Thoracic aorta (tissue), 2 donors: ENCODE data around the gene COQ7. TPM values are rescaled to one million over a fixed set of nuclear protein-coding genes. Genes with fewer than 3 reads are reported as not detected.

Experiments
- ATAC-seq: fragments of 150-250 bp; one replicate; pipeline ENCODE4 v1.8.0; 2017; ENCODE audit warnings: low read depth; ENCODE audit not compliant: insufficient number of reproducible peaks, low FRiP score
- DNase-seq: peaks from one replicate; pipeline ENCODE4 v3.0.0-alpha.2; 2020; ENCODE audit warnings: low spot score
- H3K27ac ChIP-seq, 2 donors: fragments of 200-600 bp; sonication (generic); 1 replicate in 1 of 2; 2 replicates in 1 of 2; pipeline ENCODE4 v1.5.1; 2016; ENCODE audit warnings: mild to moderate bottlenecking in 2 of 2, moderate library complexity in 2 of 2
- H3K27me3 ChIP-seq: fragments of 200-600 bp; sonication (generic); replicated peaks from 2 replicates; pipeline ENCODE4 v1.6.0; 2016; ENCODE audit warnings: mild to moderate bottlenecking; ENCODE audit not compliant: insufficient read depth
- H3K36me3 ChIP-seq: fragments of 200-600 bp; sonication (generic); one replicate; pipeline ENCODE4 v1.5.1; 2016
- H3K4me1 ChIP-seq, 2 donors: fragments of 200-600 bp; sonication (generic); 1 replicate in 1 of 2; 2 replicates in 1 of 2; pipeline versions ENCODE4 v1.5.1 to v1.6.0; 2016; ENCODE audit warnings: low read depth in 2 of 2, mild to moderate bottlenecking in 1 of 2; ENCODE audit not compliant: control insufficient read depth in 1 of 2
- H3K4me3 ChIP-seq: fragments of 200-600 bp; sonication (generic); 2 replicates; pipeline ENCODE4 v1.5.1; 2016; ENCODE audit warnings: mild to moderate bottlenecking
- H3K9me3 ChIP-seq: fragments of 200-600 bp; sonication (generic); 2 replicates; pipeline ENCODE4 v1.5.1; 2016
- CTCF ChIP-seq: fragments of 200-600 bp; sonication (generic); IDR thresholded peaks from one replicate; pipeline ENCODE4 v1.5.1; 2019; ENCODE audit warnings: antibody characterized with exemption
- total RNA-seq, 2 donors: library from RNA; depleted of rRNA; stranded (reverse); fragments of >200 nt; gene quantifications; one replicate each; pipeline versions ENCODE4 v1.1.0 to v1.2.3, GENCODE V29; 2016

The COQ7 gene
- total RNA-seq, 2 donors from 2014 or later, result 15.4 to 18.3 TPM

GRCh38 chr16:19031738-19032137 lies 35.7 kb upstream of the COQ7 start:
- TF ChIP-seq CTCF, result no peak
- Histone ChIP-seq H3K27me3 (no peaks in the 10 kb centered on the region), H3K4me1 (no peaks in the 10 kb centered on the region), H3K36me3 (no peaks in the 10 kb centered on the region), H3K4me3 (no peak overlapping the region), H3K27ac (no peak overlapping the region), H3K9me3 (no peaks in the 10 kb centered on the region)
- no peak for ATAC-seq
- no peak for DNase-seq

- Histone ChIP-seq H3K27me3 (no peaks in the 10 kb centered on the region), H3K4me1 (no peaks in the 10 kb centered on the region), H3K27ac (no peak overlapping the region), H3K36me3 (no peaks in the 10 kb centered on the region), H3K4me3 (no peak overlapping the region), H3K9me3 (no peaks in the 10 kb centered on the region)
- DNase-seq (no peak), ATAC-seq (no peak)
- TF ChIP-seq CTCF, result no peak
Measured at GRCh38 chr16:19033761-19034160, 33.7 kb upstream of the COQ7 start.

DNA sequence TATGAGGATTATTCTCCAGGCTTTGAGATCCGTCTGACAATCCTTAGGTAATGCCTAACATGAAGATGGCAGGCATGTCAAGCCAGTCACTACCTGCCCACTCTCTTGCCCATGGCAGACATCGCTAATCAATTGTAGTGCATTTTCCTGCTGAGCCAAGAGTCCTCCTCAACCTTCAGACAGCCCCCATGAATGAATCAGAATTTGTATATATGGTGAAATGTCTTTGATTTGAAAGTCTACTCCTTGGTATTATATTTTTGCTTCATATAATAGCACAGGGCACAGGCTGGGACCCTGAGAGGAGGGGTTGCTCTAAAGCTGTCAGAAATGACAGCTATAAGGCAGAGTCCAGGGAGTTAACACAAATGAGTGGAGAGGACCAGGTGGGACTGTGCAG lies 27.0 kb upstream of the COQ7 start:
- Histone ChIP-seq H3K27me3 (no peaks in the 10 kb centered on the region), H3K4me1 (no peaks in the 10 kb centered on the region), H3K36me3 (no peaks in the 10 kb centered on the region), H3K9me3 (no peaks in the 10 kb centered on the region), H3K4me3 (no peak overlapping the region), H3K27ac (no peak overlapping the region)
- DNase-seq, result no peak
- ATAC-seq, result no peak
- no peak for TF ChIP-seq CTCF

DNA sequence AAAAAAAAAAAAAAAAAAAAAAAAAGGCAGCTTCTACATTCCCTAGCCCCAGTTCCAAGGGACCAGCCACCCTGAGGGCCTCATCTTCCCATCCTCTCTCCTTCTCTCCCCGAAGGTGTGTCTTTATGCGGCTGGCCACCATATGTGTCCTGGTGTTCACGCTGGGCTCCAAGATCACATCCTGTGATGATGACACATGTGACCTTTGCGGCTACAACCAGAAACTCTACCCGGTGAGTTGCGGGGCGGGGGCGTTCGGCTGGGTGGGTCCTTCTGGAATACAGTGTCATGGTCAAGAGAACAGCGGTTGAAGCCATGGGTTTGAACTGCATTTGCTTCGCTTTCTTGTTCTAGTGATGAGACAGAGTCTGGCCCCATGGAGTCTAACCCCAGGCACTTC lies 22.6 kb upstream of the COQ7 start:
- Histone ChIP-seq H3K4me1 (no peaks in the 10 kb centered on the region), H3K9me3 (no peaks in the 10 kb centered on the region), H3K27me3 (no peaks in the 10 kb centered on the region), H3K4me3 (no peak overlapping the region), H3K27ac (no peak overlapping the region), H3K36me3 (no peaks in the 10 kb centered on the region)
- no peak for DNase-seq
- no peak for TF ChIP-seq CTCF
- ATAC-seq, result no peak

GRCh38 chr16:19046062-19046461 lies 21.4 kb upstream of the COQ7 start:
- Histone ChIP-seq H3K4me1 (no peaks in the 10 kb centered on the region), H3K4me3 (no peak overlapping the region), H3K36me3 (no peaks in the 10 kb centered on the region), H3K27ac (no peak overlapping the region), H3K27me3 (no peaks in the 10 kb centered on the region), H3K9me3 (no peaks in the 10 kb centered on the region)
- DNase-seq, result no peak
- no peak for ATAC-seq
- TF ChIP-seq CTCF, result no peak
